Measurements from ENCODE around the gene PPARG.
A peak's percentile ranks its signal among the peaks of the same experiment; 100 is the strongest.

The PPARG gene

GRCh38 chr3:12313519-12313918 lies 24.6 kb downstream of the PPARG start:
- no peak for DNase-seq

GRCh38 chr3:12316253-12316652 lies 27.4 kb downstream of the PPARG start:
- no peak for DNase-seq

- peak; percentile 17 to 29 for DNase-seq
Observed at GRCh38 chr3:12316729-12317351, 28.0 kb downstream of the PPARG start.

- DNase-seq, result no peak
Observed at GRCh38 chr3:12317914-12318313, 29.0 kb downstream of the PPARG start.

GRCh38 chr3:12318758-12319621 lies 30.1 kb downstream of the PPARG start:
- DNase-seq, result no peak

GRCh38 chr3:12321015-12321414 lies 32.1 kb downstream of the PPARG start:
- DNase-seq, result no peak

GRCh38 chr3:12323237-12323636 lies 34.4 kb downstream of the PPARG start:
- DNase-seq, result no peak

- no peak for DNase-seq
Observed at GRCh38 chr3:12325586-12326515, 37.0 kb downstream of the PPARG start.

- DNase-seq, result no peak
Observed at GRCh38 chr3:12327021-12327420, 38.2 kb downstream of the PPARG start.

GRCh38 chr3:12328132-12328836 lies 39.4 kb downstream of the PPARG start:
- no peak for DNase-seq

- no peak for DNase-seq
Observed at GRCh38 chr3:12328837-12329462, 40.1 kb downstream of the PPARG start.

- no peak for DNase-seq
Observed at GRCh38 chr3:12334786-12335185, 45.9 kb downstream of the PPARG start.

GRCh38 chr3:12335421-12335820 lies 46.6 kb downstream of the PPARG start:
- no peak for DNase-seq

- no peak for DNase-seq
Observed at GRCh38 chr3:12336099-12336498, 47.2 kb downstream of the PPARG start.

GRCh38 chr3:12338595-12339546 lies 50.0 kb downstream of the PPARG start:
- DNase-seq, result no peak

GRCh38 chr3:12339701-12340480 lies 51.0 kb downstream of the PPARG start:
- DNase-seq, result no peak

GRCh38 chr3:12340506-12340905 lies 51.6 kb downstream of the PPARG start:
- DNase-seq, result no peak

- DNase-seq, result no peak
Observed at GRCh38 chr3:12342151-12342550, 53.3 kb downstream of the PPARG start.

- no peak for DNase-seq
Observed at GRCh38 chr3:12343047-12343501, 54.2 kb downstream of the PPARG start.

GRCh38 chr3:12345141-12345561 lies 56.3 kb downstream of the PPARG start:
- no peak for DNase-seq

Data from NCI-H526 (cell line).